ENCODE data around the gene EFCAB12.
A peak's percentile ranks its signal among the peaks of the same experiment; 100 is the strongest.

EFCAB12 gene

DNA sequence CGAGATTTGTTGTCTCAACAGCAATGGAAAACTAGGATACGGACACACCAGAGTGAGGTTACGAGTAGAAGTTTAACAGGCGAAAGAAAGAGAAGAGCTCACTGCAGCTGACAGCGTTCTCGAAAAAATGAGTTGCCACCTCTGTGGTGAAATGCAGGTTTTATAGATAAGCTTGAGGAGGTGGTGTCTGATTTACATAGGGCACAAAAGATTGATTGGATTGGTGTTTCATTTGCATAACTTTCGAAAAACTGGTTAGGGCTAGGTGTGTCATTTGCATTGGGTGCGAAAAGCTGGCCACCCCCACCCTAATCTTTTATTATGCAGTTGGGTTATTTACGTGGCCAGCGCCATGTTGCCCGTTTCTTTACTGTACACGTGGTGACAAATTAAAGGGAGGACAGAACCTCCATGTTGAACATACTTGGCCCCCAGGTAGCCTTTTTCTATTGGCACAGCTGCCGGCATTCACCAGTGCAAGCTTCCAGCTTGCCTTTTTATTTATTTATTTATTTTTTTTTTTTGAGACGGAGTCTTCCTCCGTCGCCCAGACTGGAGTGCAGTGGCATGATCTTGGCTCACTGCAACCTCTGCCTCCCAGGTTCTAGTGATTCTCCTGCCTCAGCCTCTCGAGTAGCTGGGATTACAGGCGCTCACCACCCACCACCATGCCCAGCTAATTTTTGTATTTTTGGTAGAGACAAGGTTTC, 19.9 kb upstream of the EFCAB12 start:
- no peak overlapping the region for H3K27ac ChIP-seq
- no peak overlapping the region for H3K4me3 ChIP-seq

DNA sequence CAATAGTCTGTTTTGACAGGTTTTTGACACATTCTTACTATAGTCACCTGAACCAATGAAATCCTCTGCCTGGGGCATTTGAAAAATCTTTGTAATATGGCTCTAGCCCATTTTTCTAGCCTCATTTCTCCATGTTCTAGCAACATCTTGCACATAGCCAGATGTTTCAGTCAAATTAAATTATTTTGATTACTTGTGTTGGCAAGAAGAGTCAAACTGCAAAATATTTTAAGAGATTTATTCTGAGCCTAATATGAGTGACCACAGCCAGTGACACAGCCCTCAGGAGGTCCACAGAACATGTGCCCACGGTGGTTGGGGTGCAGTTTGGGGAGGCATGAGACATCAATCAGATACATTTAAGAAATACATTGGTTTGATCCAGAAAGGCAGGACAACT, 18.5 kb upstream of the EFCAB12 start:
- no peak overlapping the region for H3K4me3 ChIP-seq
- no peak overlapping the region for H3K27ac ChIP-seq

DNA sequence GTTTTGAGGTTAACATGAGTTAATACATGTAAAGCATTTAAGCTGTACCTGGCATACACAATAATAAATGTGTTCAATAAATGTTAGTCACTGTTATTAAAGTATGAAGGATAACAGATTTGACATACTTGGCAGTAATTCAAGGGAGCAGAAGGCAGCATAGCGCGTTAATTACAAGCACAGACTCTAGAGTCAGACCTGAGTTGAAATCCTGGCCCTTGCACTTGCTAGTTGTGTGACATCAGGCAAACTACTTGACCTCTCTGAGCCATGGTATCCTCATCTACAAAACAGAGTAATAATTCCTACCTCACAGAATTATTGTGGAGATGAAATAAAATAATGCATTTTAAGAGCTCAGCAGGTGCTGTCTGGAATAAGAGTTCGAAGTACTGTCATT, 17.0 kb upstream of the EFCAB12 start:
- Histone ChIP-seq H3K27ac (no peak overlapping the region), H3K4me3 (no peak overlapping the region)

DNA sequence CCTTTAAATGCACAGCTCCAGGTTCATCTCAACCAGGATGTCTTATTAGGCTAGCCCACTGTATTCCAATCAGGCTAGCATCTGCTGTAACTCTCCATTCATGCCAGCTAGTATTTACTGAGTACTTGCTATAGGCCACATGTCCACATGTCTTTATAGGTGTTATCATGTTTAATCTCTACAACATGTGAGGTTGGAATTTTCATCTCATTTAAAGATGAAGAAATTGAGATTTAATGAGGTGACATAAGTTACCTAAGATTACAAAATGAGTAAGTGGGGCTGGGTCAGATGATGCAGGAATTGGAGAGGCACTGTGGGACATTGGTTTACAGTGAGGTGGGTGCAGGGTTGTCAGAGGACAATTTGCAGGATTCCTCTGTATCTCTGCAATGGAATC, 14.5 kb upstream of the EFCAB12 start:
- Histone ChIP-seq H3K27ac (peak overlapping the region in 11 of 21 experiments; percentile 5 to 93 (median 89)), H3K4me3 (no peak overlapping the region)

DNA sequence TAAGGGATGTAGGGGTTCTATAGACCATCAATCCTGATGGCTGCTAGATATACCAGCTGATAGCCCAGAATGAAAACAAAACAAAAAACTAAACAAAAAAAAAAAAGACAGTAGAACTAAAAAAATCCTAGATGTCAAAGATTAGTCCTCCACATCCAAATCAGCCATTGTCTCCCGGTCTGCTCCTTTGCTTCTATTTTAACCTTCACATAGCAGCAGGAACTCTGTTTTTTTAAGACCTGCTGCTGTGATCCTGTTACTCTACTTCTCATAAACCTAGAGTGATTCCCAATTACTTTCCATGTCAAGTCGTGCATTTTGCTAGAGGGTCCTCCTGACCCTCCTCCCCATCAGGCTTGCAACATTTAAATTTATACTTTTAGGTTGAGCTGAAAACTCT, 14.1 kb upstream of the EFCAB12 start:
- Histone ChIP-seq H3K4me3 (no peak overlapping the region), H3K27ac (peak overlapping the region in 14 of 21 experiments; percentile 7 to 93 (median 90))

DNA sequence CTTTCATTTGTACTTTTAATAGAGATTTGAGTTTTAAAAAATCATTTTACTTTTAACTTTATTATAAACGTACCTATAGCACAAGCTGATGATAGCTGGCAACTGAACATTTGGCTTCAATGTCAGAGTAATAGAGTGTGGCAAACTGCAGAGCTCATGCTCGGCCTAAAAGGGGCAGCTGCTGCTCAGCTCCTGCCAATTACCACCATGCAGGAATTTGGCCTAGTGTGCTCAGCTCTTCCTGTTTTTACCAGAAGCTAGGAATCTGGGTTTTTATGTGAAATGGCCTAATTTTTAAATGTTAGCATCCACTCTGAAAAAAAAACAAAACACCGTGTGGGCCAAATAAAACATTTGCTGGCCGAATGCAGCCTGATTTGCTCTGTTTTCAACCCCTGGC, 13.3 kb upstream of the EFCAB12 start:
- H3K4me3 ChIP-seq, result no peak overlapping the region
- peak overlapping the region in 19 of 21 experiments; percentile 0 to 95 (median 89) for H3K27ac ChIP-seq

DNA sequence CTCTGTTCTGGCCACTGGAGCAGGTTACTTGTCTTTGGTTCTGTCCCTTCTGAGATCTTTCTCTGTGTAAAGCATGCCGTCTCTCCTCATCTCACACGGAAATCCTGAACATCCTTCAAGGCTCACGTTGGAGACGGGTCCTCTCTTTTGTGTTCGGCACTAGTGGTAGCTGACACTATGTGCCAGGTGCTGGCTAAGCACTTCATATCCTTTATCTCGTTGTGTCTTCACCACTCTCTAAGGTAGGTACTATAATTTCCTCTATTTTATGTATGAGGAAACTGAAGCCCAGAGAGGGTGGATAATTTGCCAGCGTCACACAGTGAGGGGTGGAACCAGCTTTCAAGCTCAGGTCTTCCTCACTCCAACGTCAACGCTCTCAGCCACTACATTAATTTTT, 12.8 kb upstream of the EFCAB12 start:
- H3K27ac ChIP-seq, result peak overlapping the region in 19 of 21 experiments; percentile 16 to 95 (median 90)
- H3K4me3 ChIP-seq, result peak overlapping the region in 5 of 7 experiments; percentile 73 to 89 (median 82)

DNA sequence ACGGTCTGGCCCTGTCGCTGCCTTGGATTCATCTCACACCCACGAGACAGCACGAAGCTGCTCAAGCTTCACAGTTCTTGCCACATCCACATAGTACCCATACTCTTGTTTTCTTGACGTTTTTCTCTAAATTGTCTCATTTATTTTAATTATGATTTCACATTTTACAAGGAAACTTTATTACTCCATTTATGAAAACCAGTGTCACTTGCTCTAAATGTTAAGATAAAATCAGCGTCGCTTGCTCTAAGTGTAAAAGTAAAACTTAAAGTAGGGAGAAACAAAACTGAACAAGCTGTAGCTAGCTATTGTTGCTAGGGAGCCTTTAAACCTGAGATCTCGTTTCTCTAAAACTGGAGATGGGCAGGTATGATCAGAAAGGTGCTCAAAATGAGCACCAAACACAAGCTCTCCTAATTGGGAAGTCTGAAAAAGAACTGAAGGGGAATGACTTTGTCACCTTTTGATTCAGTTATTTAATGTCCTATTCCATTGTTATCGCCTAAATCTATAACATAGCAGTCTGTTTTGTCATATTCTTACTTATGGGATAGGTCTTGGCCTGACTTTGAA, 12.3 kb upstream of the EFCAB12 start:
- Histone ChIP-seq H3K27ac (peak overlapping the region; percentile 60 to 95 (median 89)), H3K4me3 (peak overlapping the region; percentile 73 to 89 (median 84))

DNA sequence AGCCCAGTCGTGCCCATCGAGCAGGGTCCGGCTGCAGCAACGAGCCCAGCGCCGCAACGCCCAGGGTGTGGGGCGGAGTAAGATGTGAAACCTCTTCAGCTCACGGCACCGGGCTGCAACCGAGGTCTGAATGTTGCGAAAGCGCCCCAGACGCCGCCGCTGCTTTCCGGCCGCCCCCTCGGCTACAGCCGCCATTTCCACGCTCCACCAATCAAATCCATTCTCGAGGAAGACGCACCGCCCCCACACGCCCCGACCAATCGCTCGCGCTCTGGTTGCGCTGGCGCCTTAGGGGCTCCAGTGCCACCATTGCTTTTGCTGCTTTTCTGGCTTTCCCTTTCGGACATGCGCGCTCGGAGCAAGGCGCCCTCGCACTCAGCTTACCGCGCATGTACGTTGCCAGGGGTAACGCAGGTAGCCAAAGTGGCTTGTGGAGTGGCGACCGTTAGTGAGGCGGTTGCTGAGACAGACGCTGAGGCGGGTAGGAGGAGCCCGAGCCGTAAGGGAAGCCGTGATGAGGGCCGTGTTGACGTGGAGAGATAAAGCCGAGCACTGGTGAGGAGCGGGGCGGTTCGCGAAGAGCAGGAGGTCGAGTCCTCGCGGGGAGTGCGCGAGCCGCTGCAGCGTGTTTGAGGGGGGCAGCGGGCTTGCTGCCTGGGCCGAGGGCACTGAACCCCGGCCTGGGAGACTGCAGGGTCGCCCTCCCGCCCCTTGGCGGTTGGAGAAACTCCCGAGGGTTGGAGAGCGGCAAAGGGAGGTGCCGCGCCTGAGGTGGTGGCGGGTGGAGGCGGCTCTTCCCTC, 11.6 kb upstream of the EFCAB12 start, which contains the start of the genes IFT122 and MBD4:
IFT122 (plus strand) TSS at position 408 of the 801 bp plus-strand sequence; CDS start at position 515, 107 bp downstream.
MBD4 (minus strand) TSS at position 132 of the 801 bp plus-strand sequence; CDS start at position 17, 115 bp downstream.
- Histone ChIP-seq H3K27ac (peak within 1 kb of the TSS; percentile 66 to 95 (median 89)), H3K4me3 (peak within 1 kb of the TSS; percentile 73 to 89 (median 84))

DNA sequence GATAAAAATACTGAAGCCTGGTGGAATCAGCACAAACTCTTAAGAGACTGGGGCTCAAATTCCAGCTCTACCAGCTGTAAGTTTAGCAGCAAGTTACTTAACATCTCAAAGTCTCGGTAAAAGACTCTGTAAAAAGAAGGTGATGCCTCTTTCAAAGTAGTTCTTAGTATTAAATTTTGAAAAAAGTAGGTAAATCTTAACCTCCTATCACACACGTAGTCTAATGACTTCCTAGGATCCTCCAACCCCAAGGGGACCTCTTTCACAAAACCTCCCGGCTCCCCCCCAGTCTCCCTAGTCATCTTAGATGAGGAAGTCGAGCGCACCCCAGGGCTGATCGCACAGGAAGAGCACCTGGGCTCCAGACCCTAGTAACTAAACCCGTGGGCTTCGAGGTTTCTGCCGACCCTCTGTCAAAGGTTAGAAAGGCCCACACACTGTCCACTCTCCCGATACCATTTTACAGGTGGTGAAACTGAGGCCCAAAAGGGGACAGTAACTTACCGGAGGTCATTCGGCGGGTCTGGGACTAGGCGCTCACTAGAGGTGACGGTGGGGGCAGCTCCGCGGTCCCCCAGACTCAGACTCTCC, 10.9 kb upstream of the EFCAB12 start:
- peak overlapping the region; percentile 66 to 95 (median 89) for H3K27ac ChIP-seq

DNA sequence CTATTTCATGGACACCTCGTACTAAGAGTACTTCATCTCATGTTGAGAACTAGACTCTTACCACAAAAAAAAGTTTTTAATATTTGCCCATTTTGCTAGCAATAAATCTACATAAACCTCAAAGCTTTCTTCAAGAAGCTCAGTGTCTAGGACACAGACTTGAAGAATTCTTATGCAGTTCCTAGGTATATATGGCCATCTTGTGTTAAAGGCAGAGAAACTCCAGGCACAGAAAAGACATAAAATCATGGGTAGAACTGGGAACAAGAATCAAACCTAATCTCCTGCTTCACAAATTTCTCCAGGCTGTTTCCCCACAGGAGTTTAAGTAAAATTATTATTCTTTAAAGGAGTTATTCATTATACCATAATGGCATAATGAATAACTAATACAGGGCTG, 6.9 kb upstream of the EFCAB12 start:
- no peak overlapping the region for H3K4me3 ChIP-seq
- no peak overlapping the region for H3K27ac ChIP-seq

More for the DNA sequence above, 10.9 kb upstream of the EFCAB12 start:
- peak overlapping the region; percentile 73 to 89 (median 84) for H3K4me3 ChIP-seq

DNA sequence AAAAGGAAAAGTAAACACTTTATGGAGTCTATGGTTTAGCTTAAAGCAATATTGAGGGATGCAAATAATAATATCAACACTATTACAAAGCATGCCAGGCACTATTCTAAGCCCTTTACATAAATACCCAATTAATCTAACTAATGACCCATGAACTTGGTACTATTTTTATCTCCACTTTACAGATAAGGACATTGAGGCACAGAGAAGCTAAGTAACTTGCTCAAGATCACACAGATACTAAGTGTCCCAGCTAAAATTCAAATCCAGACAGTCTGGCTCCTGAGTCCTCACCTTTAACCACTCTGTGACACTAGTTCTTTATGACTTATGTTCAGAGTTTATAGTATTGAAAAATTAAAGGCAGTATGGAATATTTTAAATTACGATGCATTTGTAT, 5.7 kb upstream of the EFCAB12 start:
- no peak overlapping the region for H3K4me3 ChIP-seq
- H3K27ac ChIP-seq, result no peak overlapping the region

DNA sequence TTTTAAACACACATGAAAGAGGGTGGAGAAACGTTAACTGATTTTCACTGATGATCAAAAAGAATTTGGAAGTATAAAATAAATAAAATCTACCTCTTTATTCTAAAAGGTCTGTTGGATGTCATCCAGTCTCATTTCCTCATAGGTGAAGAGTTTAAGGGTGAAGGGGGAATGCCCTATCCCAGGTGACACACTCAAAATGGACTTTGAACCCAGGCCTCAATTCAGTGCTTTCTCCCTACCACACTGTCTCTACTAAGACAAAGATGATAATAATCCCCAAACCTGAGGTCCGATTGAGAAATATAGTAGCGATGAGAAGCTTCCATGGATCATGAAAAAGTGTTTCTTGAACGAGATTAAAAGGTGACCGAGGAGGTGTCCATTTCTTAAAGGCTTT, 5.1 kb upstream of the EFCAB12 start:
- H3K4me3 ChIP-seq, result no peak overlapping the region
- H3K27ac ChIP-seq, result no peak overlapping the region

DNA sequence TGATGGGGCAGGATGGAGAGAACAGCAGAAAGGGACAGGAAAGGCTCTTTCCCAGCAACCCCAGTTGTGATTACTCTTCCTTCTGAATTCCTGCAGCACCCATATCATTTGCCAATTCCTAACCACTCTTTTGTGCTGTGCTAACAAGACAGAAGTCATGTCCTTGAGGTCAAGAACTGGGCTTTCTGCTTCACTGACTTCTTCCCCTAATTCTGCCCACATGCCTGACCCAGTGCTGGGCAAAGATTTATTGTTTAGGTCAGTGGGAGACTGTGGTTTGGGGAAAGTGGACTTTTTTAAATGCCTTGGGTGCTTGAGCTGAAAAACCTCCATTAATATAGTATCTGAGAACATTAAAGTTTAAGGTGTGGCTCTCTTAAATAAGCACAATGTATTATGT, 4.2 kb upstream of the EFCAB12 start:
- no peak overlapping the region for H3K4me3 ChIP-seq
- no peak overlapping the region for H3K27ac ChIP-seq

DNA sequence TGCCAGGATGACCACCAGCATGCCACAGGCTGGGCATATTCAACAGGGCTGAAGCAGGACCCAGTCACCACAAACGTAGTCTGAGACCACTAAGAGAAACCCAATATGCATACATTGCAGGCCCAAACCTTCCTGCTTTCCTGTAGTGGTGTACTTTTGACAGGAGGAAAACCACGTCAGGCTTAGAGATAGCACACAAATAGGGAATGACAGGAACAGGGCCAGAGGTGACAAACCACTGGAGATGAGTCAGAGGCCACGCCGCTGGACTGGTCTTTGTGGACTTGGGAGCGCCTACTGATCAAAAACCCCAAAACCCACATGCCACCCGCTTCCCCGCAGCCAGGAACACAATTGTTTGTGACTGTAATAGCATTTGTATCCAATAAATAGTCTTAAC, 3.6 kb upstream of the EFCAB12 start:
- Histone ChIP-seq H3K27ac (no peak overlapping the region), H3K4me3 (no peak overlapping the region)

DNA sequence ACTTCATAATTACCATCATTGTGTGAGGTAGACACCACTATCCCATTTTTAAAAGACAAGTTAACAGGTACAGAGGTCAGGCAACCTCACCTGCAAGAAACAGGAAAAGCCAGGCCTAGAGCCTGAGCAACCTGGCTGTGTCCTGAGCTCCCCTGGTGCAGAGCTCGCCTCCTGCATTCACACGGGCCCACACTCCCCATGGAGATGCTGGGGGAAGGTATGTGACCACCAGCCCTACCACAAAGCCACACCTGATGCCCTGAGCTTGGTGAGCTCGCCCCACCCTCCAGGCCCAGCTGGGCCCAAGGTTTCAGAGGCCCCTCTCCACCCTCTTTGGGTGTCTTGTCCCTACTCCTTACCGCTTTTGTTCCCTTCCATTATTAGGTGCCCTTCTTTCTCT, 1.2 kb upstream of the EFCAB12 start:
- Histone ChIP-seq H3K4me3 (no peak overlapping the region), H3K27ac (no peak overlapping the region)

DNA sequence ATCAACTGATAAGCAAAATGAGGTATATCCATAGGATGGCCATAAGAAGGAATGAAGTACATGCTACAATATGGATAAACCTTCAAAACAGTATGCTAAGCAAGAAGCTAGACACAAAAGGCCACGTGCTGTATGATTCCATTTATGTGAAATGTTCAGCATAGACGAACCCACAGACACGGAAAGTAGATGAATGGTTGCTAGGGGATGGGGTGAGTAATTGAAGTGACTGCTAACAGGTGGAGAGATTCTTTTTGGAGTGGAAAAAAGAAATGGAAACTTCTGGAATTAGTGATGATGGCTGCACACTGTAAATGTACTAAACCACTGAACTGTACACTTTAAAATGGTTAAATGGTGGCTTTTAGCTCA, 630 bp upstream of the EFCAB12 start:
- peak overlapping the region in 2 of 7 experiments; percentile 40 to 51 for H3K4me3 ChIP-seq
- H3K27ac ChIP-seq, result peak overlapping the region in 9 of 21 experiments; percentile 1 to 74 (median 15)

DNA sequence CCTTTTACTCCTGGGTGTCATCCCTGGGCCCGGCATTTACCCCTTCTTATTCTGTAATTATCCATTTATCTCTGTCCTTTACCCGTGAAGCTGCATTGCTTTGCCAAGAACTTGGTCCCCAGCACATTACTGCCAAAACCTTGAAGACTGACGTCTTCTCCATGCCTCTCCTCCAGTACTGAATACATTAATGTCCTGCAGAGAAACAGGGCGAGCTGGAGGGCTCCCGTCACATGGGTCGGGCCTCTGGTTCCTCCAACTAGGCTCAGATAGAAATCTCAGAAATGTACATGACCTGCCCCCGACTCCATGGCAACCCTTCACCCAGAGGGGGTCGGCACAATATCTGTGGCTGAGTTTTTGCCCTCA, 445 bp downstream of the EFCAB12 start:
- Histone ChIP-seq H3K4me3 (peak overlapping the region; percentile 23 to 51 (median 40)), H3K27ac (peak overlapping the region in 1 of 21 experiments; percentile 29)

DNA sequence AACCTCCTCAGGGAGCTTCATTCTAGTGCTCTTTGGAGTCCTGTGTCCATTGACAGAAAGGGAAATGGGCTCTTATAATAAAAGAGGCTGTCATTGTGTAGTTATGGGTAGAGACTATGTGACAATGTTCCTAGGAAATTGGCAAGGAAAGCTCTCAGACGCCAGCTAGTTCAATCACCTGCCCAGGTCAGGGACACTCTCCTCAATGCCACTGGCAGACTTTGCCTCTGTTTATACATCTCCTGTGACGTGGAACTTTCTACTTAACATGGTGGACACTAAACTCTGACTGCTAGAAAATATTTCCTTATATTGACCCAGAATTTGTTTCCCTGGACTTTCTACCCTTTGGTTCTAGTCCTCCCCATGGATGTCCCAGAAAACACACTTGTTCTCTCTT, 2.8 kb downstream of the EFCAB12 start:
- Histone ChIP-seq H3K27ac (no peak overlapping the region), H3K4me3 (no peak overlapping the region)

DNA sequence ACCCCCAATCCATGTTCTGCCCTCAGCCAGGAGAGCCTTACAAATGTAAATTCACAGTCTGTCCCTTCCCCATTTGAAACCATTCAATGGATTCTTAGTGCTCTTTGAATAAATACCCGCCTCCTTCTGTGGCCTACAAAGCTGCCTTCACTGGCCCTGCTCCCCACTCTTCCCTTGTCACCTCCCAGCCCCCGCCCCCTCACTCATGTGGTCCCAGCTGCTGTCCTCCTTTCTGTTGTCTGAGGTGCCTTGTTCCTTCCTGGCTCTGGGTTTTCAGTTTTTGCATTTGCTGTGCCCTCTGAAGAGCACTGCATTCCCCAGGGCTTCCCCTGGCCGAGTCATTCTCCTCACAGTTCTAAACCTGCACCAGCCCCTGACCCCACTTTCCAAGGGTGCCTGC, 3.2 kb downstream of the EFCAB12 start:
- H3K27ac ChIP-seq, result no peak overlapping the region
- no peak overlapping the region for H3K4me3 ChIP-seq
